ENCODE data around the gene USP53. TPM values are rescaled to one million over a fixed set of nuclear protein-coding genes. Genes with fewer than 3 reads are reported as not detected.

Gene USP53
- total and polyA plus RNA-seq, 2 of the 13 experiments (the other 11 are each of a cell fraction or from before 2014, with no cell fraction given), result 5.3 to 8.1 TPM

DNA sequence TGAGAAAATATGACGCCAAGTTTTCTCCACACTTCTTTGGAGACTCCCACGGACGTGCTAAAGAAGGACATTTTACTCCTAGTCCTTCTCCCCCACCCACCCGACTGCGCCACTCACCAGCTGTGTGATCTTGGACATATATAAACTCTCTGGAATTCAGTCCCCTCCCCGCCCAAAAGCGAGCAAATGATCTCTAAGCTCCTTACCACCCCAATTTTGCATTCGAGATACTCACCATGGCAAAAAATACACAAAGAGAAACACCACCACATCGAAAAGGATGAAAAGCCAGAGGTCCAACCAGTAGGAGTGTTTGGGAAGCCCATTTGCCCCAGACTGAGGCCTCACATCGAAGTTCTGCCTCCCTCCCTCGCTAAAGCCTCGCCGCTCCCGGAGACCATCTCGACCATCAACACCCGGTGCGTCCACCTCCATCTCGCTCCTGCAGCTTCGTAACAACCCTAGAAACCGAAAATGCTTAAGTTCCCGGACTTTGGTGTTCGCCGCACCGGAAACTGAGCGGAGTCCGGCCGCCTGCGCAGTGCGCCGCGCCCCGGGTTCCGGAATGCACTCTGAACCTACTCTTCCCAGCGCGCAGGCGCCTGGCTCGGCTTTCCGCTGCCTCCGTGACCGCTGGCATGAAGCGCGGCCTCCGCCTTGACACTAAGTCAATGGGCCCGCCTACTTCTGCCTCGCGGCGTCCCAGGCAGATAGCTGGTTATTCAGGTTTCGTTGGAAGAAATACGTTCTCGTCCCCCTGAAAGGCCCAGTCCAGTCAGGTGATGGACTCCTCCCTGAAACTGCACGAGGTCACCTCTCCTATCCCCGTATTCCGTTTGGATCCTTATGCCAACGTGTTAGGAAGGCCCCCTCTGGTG lies 87.8 kb downstream of the USP53 start (continued):
- TF ChIP-seq ZNF609 (CRISPR knock-in tag; IDR thresholded peaks at IDR 0.05; ENCODE audit: borderline replicate concordance) (peak; percentile 82), HCFC1 (IDR thresholded peaks at IDR 0.05; ENCODE audit: low read depth, low read length) (no peak), HNF1B (CRISPR knock-in tag; IDR thresholded peaks at IDR 0.05) (peak; percentile 84; the same call in 1 of the 2 replicates), REL (CRISPR knock-in tag; conservative IDR thresholded peaks at IDR 0.05) (peak; percentile 94), ATF3 (CRISPR knock-in tag; IDR thresholded peaks at IDR 0.05) (no peak), GLI4 (CRISPR knock-in tag; IDR thresholded peaks at IDR 0.05; ENCODE audit: borderline replicate concordance) (no peak; the same call in 1 of the 2 replicates), ZNF10 (CRISPR knock-in tag; IDR thresholded peaks at IDR 0.05; ENCODE audit: borderline replicate concordance, low read depth) (no peak), ATF1 (CRISPR knock-in tag; IDR thresholded peaks at IDR 0.05) (0 out of 2 replicates have a peak, but pooled peaks have one; percentile 49), ATAD3A (CRISPR knock-in tag; IDR thresholded peaks at IDR 0.05) (no peak), ZNF230 (CRISPR knock-in tag; IDR thresholded peaks at IDR 0.05) (peak; percentile 97), ZNF737 (CRISPR knock-in tag; IDR thresholded peaks at IDR 0.05; ENCODE audit: borderline replicate concordance) (no peak), MNT (IDR thresholded peaks at IDR 0.05) (peak; percentile 41; the same call in 1 of the 2 replicates), EEA1 (CRISPR knock-in tag; IDR thresholded peaks at IDR 0.05; ENCODE audit: borderline replicate concordance) (peak; percentile 43; the same call in 1 of the 2 replicates)
- TF ChIP-seq, protein P1, sequence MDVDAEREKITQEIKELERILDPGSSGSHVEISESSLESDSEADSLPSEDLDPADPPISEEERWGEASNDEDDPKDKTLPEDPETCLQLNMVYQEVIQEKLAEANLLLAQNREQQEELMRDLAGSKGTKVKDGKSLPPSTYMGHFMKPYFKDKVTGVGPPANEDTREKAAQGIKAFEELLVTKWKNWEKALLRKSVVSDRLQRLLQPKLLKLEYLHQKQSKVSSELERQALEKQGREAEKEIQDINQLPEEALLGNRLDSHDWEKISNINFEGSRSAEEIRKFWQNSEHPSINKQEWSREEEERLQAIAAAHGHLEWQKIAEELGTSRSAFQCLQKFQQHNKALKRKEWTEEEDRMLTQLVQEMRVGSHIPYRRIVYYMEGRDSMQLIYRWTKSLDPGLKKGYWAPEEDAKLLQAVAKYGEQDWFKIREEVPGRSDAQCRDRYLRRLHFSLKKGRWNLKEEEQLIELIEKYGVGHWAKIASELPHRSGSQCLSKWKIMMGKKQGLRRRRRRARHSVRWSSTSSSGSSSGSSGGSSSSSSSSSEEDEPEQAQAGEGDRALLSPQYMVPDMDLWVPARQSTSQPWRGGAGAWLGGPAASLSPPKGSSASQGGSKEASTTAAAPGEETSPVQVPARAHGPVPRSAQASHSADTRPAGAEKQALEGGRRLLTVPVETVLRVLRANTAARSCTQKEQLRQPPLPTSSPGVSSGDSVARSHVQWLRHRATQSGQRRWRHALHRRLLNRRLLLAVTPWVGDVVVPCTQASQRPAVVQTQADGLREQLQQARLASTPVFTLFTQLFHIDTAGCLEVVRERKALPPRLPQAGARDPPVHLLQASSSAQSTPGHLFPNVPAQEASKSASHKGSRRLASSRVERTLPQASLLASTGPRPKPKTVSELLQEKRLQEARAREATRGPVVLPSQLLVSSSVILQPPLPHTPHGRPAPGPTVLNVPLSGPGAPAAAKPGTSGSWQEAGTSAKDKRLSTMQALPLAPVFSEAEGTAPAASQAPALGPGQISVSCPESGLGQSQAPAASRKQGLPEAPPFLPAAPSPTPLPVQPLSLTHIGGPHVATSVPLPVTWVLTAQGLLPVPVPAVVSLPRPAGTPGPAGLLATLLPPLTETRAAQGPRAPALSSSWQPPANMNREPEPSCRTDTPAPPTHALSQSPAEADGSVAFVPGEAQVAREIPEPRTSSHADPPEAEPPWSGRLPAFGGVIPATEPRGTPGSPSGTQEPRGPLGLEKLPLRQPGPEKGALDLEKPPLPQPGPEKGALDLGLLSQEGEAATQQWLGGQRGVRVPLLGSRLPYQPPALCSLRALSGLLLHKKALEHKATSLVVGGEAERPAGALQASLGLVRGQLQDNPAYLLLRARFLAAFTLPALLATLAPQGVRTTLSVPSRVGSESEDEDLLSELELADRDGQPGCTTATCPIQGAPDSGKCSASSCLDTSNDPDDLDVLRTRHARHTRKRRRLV (CRISPR knock-in tag; IDR thresholded peaks at IDR 0.05), result peak; percentile 70; the same call in 1 of the 2 replicates
